ENCODE data around the gene ADORA1.

GRCh38 chr1:203177470-203178039 is 50.0 kb downstream of the ADORA1 start:
- no peak for TF ChIP-seq CTCF (conservative IDR thresholded peaks at IDR 0.05 in 1 of 2, IDR thresholded peaks at IDR 0.05 in 1 of 2; ENCODE audit: extremely low read depth in 1 of 2, insufficient read depth in 1 of 2, low read depth in 1 of 2, low read length in 2 of 2)
- no peak for TF ChIP-seq EZH2 (IDR thresholded peaks at IDR 0.05; ENCODE audit: borderline replicate concordance, low read length)
